ENCODE data around the gene ATP6V1G2.
A peak's percentile ranks its signal among the peaks of the same experiment; 100 is the strongest.
"Not testable (repeated sequence)": the region's sequence is repeated elsewhere in the genome, so short reads cannot be mapped to it uniquely, and the experiment has no call there.

ATP6V1G2 gene

DNA sequence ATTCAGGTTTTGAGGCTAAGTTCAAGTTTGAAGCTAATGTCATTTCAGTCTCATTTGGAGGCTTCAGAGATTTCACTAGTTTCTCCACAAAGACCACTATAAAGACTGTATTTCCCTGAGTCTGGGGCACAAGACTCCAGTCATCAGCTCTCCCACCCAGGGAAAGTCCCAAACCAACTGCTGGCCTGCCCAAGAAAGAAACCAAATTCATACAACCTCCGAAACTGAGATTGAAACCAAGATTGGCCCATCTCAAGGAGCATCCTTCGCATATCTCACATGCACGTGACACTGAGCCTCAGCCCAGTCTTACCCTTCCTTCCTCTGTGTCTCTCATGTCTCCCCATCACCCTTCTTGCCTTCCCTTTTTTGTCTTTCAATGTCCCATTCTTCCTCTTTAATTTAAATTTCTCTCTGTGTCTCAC, 22.1 kb upstream of the ATP6V1G2 start:
- ATAC-seq, result peak; percentile 71
- H3K4me3 Mint-ChIP-seq, result peak overlapping the region; percentile 55
- H3K4me1 Mint-ChIP-seq, result peaks cover 85% of the 10 kb centered on the region
- H3K36me3 Mint-ChIP-seq, result peaks cover 33% of the 10 kb centered on the region
- H3K9me3 Mint-ChIP-seq, result no peaks in the 10 kb centered on the region
- DNase-seq (ENCODE audit: low spot score in 2 of 2), result peak in 1 of 2 donors; percentile 84
- peak overlapping the region; percentile 48 for H3K27ac Mint-ChIP-seq

DNA sequence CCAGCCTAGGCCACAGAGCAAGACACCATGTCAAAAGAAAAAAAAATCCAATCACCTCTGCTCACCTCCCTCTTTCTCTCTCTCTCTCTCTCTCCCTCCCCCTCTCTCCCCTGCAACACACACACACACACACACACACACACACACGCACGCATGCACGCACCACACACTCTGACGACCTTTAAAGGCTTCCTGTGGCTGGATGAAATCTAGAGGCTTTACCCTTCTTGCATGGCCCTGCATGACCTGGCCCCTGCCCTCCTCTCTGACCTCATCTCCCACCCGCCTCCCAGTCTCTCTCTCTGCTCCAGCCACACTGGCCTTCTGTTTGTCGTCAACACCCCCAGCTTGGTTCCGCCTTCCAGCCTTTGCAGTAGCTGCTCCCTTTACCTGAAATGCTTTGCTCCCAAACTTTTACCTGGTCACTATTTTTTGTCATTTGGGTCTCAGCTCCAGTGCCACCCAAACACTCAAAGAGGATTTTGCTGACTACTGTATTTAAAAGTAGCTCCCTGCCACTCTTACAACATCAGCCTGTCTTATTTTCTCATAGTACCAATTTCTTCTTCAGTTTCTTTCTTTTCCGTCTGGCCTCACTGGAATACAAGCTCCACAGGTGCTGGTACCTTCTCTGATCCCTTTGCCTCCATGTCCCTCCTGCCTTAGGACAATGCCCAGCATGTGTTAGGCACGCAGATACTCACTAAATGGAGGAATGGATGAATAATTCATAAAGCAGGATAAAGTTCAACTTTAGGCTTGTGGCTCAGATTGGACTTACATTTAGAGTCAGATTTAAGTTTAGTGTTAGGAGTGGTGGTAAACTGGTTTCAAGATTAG, 21.3 kb upstream of the ATP6V1G2 start:
- Mint-ChIP-seq H3K4me1 (peaks cover 84% of the 10 kb centered on the region), H3K4me3 (peak overlapping the region; percentile 55), H3K36me3 (peaks cover 26% of the 10 kb centered on the region), H3K27ac (peak overlapping the region; percentile 48), H3K9me3 (no peaks in the 10 kb centered on the region)
- DNase-seq (ENCODE audit: low spot score in 2 of 2) (peak in 1 of 2 donors; percentile 64), ATAC-seq (peak; percentile 12)

DNA sequence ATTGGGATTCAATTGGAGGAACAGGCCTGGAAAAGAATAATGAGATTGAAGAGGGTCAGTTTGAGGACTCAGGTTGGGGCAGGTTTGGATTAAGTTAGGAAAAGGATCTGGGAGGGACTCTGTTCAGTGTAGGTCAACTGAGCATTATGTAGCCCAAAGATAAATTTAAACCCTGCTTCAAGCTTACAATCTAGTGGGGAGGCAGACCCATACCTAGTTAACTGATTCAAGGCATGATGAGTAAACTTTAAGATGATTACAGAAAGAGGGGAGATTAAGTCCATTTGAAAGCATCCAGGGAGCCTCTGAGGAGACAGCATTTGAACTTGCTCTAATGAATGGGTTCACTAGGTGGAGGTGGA, 14.3 kb upstream of the ATP6V1G2 start:
- DNase-seq (ENCODE audit: low spot score in 2 of 2) (no peak), ATAC-seq (no peak)
- peaks cover 86% of the 10 kb centered on the region for H3K4me1 Mint-ChIP-seq
- H3K27ac Mint-ChIP-seq, result peak overlapping the region; percentile 96
- peak overlapping the region; percentile 79 for H3K4me3 Mint-ChIP-seq
- H3K9me3 Mint-ChIP-seq, result no peaks in the 10 kb centered on the region
- H3K36me3 Mint-ChIP-seq, result peaks cover 56% of the 10 kb centered on the region

DNA sequence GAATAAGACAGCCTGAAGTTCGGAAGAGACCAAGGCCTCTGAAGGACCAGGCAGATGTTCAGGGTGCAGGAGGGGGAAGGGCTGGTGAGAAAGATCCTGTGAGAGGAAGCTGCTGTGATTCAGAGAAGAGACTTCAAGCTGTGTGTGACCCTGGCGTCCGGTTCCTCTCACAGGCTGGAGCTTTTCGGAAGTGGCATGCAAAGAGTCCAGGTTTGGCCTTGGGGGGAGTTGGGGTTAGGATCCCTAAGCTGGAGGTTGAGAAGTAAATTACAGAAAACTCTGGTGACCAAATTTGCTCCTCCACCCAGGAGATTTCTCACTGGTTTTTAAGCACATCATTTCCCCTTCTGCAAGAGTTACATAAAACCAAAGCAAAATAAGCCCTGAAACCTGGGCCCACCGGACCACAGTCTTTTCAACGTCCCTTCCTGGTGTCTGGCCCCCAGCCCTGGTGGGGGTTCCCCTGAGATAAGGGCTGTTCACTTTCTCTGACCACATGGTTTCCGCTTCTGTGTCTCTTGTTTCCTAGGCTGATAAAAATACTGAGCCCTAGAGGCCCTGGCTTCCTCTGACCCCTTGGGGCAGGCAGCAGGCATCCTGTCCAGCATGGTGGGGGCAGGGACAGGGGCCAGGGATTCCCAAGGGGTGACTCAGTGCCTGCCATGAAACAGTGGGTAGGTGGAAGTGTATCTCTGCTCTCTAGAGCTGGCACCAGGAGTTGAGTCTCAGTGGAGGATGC, 13.7 kb upstream of the ATP6V1G2 start:
- DNase-seq (ENCODE audit: low spot score in 2 of 2), result peak in 1 of 2 donors; percentile 84
- ATAC-seq, result peak; percentile 77
- H3K9me3 Mint-ChIP-seq, result no peaks in the 10 kb centered on the region
- H3K36me3 Mint-ChIP-seq, result peaks cover 56% of the 10 kb centered on the region
- H3K27ac Mint-ChIP-seq, result peak overlapping the region; percentile 96
- H3K4me1 Mint-ChIP-seq, result peaks cover 81% of the 10 kb centered on the region
- peak overlapping the region; percentile 79 for H3K4me3 Mint-ChIP-seq

DNA sequence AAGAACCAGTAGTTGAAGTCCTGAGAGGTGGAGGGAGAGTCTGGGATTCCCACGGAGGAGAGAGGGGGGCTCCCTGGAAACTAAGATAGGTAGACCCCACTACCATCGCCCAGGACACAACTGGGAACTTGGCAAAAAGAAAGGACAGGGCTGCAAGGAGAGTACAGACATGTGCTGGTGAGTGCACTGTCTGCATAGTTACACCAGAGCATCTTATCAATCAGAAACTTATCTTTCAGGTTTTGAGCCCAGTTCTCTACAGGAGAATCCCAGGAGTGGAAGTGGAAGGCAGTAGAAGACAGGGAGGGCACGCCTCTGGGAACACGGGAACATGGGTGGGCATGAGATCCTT, 13.2 kb upstream of the ATP6V1G2 start:
- ATAC-seq, result peak; percentile 52
- Mint-ChIP-seq H3K9me3 (no peaks in the 10 kb centered on the region), H3K36me3 (peaks cover 59% of the 10 kb centered on the region), H3K4me3 (peak overlapping the region; percentile 79), H3K27ac (peak overlapping the region; percentile 96), H3K4me1 (peaks cover 76% of the 10 kb centered on the region)
- DNase-seq (ENCODE audit: low spot score in 2 of 2), result no peak

DNA sequence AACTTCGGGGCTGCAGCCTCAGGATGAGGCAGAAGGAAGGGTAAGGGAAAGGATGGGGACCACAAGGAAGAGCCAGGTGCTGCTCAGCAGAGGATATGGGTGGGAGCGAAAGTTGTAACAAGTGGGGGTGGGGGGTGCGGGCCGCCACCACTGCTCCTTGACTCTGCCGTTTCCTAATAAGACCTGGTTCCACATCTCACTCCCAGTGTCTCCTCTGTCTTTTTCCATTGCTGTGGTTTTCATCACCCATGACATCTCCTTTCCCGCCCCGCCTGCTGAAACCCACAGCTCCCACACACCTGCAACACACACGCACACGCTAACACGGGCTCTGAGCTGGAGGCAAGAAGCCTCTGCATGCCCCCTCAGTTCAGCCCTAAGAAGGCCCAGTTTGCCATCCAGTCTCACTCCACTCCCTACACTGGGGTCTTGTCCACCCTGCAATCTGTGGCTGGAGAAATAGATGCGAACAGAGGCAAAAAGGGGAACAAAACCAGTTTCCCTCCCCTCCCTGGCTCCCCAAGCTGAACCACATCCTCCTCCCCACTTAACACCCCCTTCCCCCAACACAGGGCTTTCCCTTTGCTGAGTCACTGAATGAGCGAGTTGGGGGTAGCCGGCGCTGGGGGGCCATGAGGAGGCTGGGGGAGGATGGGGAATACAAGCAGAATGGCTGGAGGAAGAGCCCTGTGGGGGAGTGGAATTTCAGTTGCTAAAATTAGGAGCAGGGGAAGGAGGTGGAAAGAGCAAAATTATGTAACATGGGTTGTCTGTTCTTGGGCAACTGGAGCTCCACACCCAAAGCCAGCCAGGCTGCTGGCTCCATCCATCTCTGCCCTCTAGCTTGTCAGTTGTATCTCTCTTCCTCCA, 12.5 kb upstream of the ATP6V1G2 start:
- Mint-ChIP-seq H3K4me3 (peak overlapping the region; percentile 79), H3K27ac (peak overlapping the region; percentile 96), H3K9me3 (no peaks in the 10 kb centered on the region), H3K4me1 (peaks cover 71% of the 10 kb centered on the region), H3K36me3 (peaks cover 66% of the 10 kb centered on the region)
- peak in 1 of 2 donors; percentile 82 for DNase-seq (ENCODE audit: low spot score in 2 of 2)
- peak; percentile 66 for ATAC-seq

DNA sequence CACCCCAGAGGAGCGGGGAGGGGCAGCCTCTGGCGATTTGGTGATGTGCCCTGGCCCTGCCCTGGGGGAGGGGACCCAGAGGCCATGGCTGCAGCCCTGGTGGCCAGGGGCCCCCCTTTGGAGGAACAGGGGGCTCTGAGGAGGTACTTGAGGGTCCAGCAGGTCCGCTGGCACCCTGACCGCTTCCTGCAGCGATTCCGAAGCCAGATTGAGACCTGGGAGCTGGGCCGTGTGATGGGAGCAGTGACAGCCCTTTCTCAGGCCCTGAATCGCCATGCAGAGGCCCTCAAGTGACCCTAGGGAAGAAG, 11.9 kb upstream of the ATP6V1G2 start:
- peaks cover 62% of the 10 kb centered on the region for H3K36me3 Mint-ChIP-seq
- H3K9me3 Mint-ChIP-seq, result no peaks in the 10 kb centered on the region
- H3K4me3 Mint-ChIP-seq, result peak overlapping the region; percentile 79
- DNase-seq (ENCODE audit: low spot score in 2 of 2) (no peak), ATAC-seq (no peak)
- peak overlapping the region; percentile 96 for H3K27ac Mint-ChIP-seq
- peaks cover 66% of the 10 kb centered on the region for H3K4me1 Mint-ChIP-seq

DNA sequence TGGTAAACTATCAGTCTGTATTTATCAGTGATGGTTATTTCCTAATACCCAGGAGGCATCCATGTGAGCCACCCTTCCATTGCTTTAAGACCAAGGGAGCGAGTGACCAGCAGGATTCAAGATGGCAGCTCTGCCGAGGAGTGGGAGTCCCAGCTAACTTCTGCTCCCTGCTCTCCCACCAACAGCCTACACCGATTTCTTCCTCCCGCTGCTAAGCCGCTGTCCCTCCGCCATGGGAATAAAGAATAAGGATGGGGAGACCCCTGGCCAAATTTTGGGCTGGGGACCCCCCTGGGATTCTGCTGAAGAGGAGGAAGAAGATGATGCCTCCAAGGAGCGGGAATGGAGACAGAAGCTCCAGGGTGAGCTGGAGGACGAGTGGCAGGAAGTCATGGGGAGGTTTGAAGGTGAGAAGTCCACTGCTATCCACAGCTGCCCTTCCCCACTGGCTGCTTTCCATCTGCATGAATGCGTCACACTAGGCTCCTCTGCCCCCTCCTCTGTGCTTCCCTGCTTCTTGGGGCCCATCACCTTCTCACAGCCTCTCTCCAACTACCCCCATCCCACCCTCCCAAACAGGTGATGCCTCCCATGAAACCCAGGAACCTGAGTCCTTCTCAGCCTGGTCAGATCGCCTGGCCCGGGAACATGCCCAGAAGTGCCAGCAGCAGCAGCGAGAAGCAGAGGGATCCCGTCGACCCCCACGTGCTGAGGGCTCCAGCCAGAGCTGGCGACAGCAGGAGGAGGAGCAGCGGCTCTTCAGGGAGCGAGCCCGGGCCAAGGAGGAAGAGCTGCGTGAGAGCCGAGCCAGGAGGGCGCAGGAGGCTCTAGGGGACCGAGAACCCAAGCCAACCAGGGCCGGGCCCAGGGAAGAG, 11.3 kb upstream of the ATP6V1G2 start:
- DNase-seq (ENCODE audit: low spot score in 2 of 2) (no peak), ATAC-seq (no peak)
- H3K9me3 Mint-ChIP-seq, result no peaks in the 10 kb centered on the region
- peaks cover 62% of the 10 kb centered on the region for H3K36me3 Mint-ChIP-seq
- peak overlapping the region; percentile 96 for H3K27ac Mint-ChIP-seq
- H3K4me1 Mint-ChIP-seq, result peaks cover 60% of the 10 kb centered on the region
- H3K4me3 Mint-ChIP-seq, result peak overlapping the region; percentile 79

DNA sequence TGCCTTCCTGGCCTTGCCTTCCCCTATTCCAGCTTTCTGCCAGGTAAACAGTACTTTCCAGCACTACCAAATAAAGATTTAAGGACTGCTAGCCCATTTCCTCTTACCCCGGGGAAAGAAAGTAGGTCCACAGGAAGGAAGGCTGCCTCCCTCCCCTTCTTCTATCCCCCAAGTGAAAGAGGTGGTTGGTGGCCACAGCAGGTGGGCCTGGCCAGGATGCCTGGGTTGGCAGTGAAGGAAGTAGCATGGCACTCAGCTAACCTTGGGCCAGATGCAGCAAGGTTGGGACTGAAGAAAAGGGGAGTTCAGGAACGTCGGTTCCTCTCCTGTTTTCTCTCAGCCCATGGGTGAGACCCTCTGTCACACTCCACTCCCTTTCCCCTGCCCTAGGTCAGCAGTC, 9.9 kb upstream of the ATP6V1G2 start:
- Mint-ChIP-seq H3K36me3 (peaks cover 56% of the 10 kb centered on the region), H3K4me3 (peak overlapping the region; percentile 32), H3K9me3 (no peaks in the 10 kb centered on the region), H3K4me1 (peaks cover 53% of the 10 kb centered on the region), H3K27ac (peak overlapping the region; percentile 81)
- ATAC-seq, result no peak
- no peak for DNase-seq (ENCODE audit: low spot score in 2 of 2)

DNA sequence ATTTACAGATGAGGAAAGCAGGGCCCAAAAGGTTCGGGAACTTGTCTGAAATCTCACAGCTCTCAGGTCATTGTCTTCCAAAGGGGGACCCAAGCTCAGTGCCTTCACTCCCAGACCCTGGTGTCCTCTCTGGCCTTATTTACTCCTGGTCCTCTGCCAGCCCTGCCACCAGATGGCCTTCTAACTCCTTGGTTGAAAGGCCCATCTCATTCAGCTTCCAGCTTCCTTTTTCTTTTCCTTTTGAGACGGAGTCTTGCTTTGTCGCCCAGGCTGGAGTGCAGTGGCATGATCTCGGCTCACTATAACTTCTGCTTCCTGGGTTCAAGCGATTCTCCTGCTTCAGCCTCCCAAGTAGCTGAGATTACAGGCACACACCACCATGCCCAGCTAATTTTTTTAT, 5.0 kb upstream of the ATP6V1G2 start:
- H3K9me3 Mint-ChIP-seq; DNase-seq (ENCODE audit: low spot score in 2 of 2): not testable (repeated sequence)
- Mint-ChIP-seq H3K4me3 (peak overlapping the region; percentile 30), H3K4me1 (peaks cover 29% of the 10 kb centered on the region), H3K27ac (peak overlapping the region; percentile 17), H3K36me3 (peaks cover 37% of the 10 kb centered on the region)
- ATAC-seq, result peak; percentile 48

DNA sequence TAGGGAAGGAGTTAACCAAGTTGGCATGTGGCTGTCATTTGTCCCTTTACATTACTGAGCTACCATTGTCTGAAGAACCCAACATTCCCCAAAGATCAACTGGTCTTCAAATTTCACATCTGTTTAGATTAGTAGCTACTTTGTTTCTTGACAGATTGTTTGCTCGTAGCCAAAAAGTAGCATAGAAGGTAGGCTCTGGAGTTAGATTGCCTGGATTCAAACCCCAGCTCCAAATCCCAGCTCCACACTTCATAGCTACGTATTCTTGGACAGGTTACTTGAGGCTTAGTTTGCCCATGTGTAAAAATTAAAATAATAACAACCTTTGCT, 2.1 kb upstream of the ATP6V1G2 start:
- Mint-ChIP-seq H3K4me1 (peaks cover 32% of the 10 kb centered on the region), H3K9me3 (no peaks in the 10 kb centered on the region), H3K4me3 (peak overlapping the region; percentile 79), H3K36me3 (peaks cover 26% of the 10 kb centered on the region), H3K27ac (peak overlapping the region; percentile 85)
- DNase-seq (ENCODE audit: low spot score in 2 of 2) (no peak), ATAC-seq (no peak)

DNA sequence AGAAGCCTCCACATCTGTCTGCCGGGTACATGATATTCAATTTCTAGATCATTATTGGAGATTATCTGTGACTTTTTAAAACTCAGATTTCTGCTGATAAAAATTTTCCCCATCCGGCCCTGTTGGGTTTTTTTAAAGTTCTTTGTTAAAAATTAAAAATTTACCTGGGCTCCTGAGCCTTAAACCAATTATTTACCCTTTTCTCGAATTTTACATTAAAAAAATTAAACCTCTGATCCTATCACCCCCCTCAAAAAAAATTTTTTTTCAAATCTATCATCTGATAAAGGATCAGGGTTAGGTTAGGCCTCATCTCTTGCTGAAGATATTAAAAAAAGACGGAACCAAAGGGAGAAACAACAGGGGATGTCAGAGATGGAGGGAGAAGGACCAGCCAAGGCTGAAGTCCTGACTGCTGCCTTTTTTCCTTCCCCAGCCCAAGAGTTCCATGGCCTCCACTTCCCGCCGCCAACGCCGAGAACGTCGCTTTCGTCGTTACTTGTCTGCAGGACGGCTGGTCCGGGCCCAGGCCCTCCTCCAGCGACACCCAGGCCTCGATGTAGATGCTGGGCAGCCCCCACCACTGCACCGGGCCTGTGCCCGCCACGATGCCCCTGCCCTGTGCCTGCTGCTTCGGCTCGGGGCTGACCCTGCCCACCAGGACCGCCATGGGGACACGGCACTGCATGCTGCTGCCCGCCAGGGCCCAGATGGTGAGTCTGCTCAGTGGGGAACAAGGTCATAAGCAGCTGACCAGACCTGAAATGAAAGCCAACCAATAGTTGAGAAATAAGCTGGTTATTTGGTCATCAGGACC, 1.5 kb upstream of the ATP6V1G2 start:
- no peaks in the 10 kb centered on the region for H3K9me3 Mint-ChIP-seq
- ATAC-seq (no peak), DNase-seq (ENCODE audit: low spot score in 2 of 2) (no peak)
- H3K4me3 Mint-ChIP-seq, result peak overlapping the region; percentile 79
- H3K36me3 Mint-ChIP-seq, result peaks cover 26% of the 10 kb centered on the region
- peak overlapping the region; percentile 85 for H3K27ac Mint-ChIP-seq
- H3K4me1 Mint-ChIP-seq, result peaks cover 32% of the 10 kb centered on the region

DNA sequence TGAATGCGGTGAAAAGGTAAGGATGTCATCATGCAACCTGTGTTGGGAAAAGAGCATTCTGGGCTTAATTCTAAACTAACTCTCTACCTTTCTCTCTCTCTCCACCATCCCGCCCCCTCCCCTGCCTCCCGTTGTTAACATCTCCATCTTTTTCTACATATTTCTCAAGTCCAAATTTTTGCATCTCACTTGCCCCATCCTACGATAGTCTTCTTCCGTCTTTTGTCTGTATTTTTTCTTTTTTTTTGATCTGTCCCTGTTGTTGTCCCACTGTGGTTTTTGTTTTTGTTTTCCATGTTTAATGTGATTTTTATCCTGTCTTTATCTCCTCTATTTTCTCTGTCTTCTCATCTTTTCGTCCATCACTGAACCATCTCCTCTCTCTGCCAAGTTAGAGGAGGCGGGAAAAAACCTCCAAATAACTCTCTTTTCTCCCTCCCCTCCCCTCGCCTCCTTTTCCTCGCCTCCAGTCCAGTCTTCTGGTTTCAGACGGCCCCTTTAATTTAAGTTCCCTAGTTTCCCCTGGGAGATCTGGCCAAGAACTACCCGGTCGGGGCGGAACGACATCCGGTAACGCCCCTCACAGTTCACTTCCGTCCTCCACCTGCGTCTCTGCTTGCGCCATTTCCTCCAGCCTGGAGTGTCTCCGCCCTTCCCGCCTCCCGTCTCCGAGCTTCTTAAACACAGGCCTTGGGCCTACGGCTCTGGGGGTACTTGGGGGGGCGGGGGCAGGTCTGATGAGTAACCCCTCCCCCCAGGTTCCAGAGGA, 734 bp upstream of the ATP6V1G2 start, which contains the start of gene NFKBIL1:
Gene NFKBIL1 (plus strand): TSS at position 651 of the 769 bp plus-strand sequence. CDS start 87 bp downstream, at position 738.
- Mint-ChIP-seq H3K9me3 (no peaks in the 10 kb centered on the region), H3K36me3 (peaks cover 30% of the 10 kb centered on the region), H3K27ac (peak within 1 kb of the TSS; percentile 85), H3K4me1 (peaks cover 34% of the 10 kb centered on the region), H3K4me3 (peak within 1 kb of the TSS; percentile 79)
- DNase-seq (ENCODE audit: low spot score in 2 of 2) (peak; percentile 64 to 93), ATAC-seq (peak; percentile 88)

Data from stimulated activated effector memory CD8-positive, alpha-beta T cell treated with anti-CD3 and anti-CD28 coated beads, Interleukin-12 subunit alpha, Interleukin-12 subunit beta, amount 100 ng/mL, for 72 hours (primary cell).